ENCODE data around the gene ADCY2.

ADCY2 gene

DNA sequence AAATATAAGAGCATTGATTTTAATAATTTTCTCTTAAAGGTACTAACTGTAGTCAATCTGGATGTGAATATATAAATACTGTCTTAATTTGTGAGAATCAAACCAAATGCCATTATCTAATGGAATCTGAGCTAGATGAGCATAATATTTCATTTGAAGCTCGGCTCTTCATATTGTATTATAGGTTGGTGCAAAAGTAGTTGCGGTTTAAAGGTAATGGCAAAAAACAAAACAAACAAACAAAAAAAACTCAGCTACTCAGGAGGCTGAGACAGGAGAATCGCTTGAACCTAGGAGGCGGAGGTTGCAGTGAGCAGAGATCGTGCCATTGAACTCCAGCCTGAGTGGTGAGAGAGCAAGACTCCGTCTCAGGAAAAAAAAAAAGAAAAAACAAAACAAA, 358.6 kb downstream of the ADCY2 start:
- no peak for DNase-seq

- no peak for DNase-seq
Observed at GRCh38 chr5:7754997-7755596, 359.2 kb downstream of the ADCY2 start.

GRCh38 chr5:7755958-7756357, 360.0 kb downstream of the ADCY2 start:
- no peak for DNase-seq

DNA sequence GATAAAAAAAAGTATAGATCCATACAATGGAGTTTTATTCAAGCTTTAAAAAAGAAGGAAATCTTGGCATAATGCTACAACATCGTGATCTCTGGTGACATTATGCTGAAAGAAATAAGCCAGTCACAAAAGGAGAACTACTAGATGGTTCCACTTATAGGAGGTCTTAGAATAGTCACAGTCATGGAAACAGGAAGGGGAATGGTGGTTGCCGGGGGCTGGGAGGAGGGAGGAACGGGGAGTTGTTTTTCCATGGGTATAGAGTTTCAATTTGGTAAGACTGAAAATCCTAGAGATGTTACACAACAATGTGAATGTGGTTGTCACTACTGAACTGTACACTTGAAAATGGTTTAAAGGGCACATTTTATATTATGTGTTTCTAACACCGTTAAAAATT, 360.5 kb downstream of the ADCY2 start:
- DNase-seq = no peak

DNA sequence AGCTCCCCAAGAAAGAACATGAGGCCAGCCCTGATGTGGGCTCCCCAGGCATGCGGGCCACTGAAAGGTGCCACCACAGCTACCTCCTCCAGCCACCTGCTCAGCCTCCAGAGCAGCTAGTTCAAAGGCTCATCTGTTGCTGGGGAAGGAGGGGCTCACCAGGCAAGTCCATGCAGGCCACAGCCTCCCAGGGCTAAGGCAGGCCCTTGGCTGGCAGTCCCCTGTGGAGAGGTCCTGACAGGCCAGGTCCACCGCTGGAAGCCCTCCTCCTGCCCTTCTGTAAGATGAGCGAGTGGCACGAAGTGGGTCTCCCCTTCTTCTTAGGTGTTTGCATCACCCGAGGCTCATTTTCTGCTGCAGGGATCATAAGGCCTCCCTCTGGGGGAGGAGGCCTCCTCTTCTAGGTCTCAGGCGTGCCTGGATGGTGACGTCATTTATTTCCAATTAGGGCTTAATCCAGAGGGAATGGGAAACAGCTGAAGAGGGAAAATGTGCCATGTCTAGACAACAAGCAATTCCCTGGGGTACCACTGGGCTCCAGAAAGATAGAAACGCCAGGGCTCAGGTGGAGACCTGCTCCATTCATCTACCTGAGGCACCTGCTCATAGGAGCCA, 363.4 kb downstream of the ADCY2 start:
- no peak for DNase-seq

DNA sequence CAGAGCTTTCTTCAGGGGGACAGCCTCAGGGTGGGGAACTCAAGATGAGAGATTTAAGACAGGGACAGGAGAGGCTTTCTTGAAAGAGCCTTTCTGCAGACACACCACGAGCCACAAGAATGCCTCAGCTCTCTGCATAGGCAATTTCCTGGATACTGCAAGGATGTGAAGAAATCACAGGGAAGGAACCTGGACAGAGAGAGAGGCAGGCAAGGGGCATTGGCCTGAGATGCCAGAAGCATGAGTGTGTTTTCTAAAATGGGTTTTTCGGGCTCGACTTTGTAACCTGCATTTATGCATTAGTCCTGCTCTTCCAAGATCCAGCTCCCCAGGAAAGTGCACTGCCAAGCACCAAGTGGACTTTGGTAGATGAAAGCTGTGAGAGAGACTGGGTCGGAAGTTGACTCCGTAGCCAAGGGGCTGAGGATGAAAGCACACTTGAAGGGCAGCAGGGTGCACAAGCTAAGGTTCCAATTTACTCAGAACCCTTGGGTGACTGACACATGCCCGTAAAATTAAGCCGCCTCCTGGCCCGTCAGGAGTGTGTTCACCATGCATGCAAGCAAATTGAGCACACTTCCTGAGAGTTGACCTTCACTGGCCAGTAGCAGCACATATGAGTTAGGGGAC, 364.1 kb downstream of the ADCY2 start:
- no peak for DNase-seq

DNA sequence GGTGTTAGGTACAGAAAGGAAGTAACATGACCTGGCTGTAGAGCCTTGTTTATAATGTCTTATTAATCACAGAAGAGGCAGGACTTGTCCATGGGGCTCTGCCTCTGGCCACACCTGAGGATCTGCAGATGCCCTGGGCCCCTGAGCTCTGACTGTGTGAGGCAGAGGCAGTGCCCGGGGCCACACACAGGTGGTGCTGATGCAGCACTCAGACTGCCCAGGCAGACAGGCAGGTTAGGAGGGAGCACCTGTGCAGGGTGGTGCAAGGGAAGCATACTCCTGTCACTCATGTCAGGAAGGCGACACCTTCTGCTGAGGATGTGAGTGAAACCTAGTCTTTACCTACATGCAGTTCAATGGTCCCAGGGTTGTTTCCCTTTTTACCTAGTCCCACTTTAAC, 366.3 kb downstream of the ADCY2 start:
- no peak for DNase-seq

- no peak for DNase-seq
Observed at GRCh38 chr5:7763621-7764072, 367.7 kb downstream of the ADCY2 start.

DNA sequence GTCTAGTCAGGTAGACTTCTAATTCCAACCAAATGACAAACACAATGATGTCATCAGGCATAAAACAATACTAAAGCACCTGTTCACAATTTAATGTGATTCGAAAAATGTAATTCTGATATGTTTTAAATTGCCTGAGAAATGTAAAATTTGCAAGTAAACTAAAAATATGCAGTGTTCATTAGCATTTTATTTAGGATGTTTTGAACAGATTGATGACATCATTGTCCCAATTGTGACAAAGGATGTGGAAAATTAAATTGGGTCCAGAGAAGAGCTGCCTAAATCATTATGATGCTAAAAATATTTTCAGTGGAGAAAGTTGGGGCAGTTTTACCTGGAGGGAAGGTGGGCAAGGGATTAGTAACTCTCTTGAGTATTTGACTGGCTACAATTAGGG, 368.5 kb downstream of the ADCY2 start:
- no peak for DNase-seq

DNA sequence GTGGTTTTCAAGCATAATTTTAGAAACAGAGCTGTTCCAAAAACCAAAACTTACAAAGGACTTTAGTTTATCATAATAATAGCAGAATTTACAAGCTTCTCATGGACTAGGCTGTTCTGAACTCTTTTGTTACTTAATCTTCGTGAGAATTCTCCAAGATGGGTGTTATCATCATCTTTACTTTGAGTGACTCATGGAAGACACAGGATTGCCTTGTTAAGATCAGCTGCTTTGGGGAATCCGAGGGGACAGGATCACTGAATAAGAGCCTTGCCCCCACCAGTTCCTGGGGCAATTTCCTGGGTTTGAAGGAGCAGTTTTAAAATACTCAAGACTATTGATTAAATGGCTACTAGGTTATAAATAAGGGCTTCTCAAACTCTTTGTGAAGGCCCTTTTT, 374.5 kb downstream of the ADCY2 start:
- no peak for DNase-seq

DNA sequence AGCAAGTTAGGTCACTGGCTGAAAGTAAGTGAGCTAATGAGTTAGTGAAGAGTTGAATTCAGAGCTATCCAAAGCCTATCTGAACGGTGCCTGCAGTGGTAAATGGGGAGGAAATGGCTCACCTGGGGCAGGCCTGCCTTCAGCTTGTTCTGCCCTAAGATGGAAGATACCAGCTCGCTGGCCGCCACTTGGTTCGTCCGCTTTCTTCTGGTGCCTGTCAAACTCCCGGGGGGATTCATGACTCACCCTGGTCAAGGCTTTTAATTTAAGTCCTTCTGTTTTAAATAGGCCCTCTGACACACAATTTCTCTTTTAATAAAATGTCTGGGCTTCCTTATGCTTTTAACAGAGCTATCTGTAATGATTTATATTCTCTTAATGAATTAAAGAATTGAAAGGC, 376.2 kb downstream of the ADCY2 start:
- no peak for DNase-seq

GRCh38 chr5:7773178-7773577, 377.2 kb downstream of the ADCY2 start:
- DNase-seq = no peak

GRCh38 chr5:7776442-7776841, 380.5 kb downstream of the ADCY2 start:
- no peak for DNase-seq

GRCh38 chr5:7779019-7780005, 383.4 kb downstream of the ADCY2 start:
- no peak for DNase-seq

GRCh38 chr5:7781899-7782298, 386.0 kb downstream of the ADCY2 start:
- DNase-seq = no peak

DNA sequence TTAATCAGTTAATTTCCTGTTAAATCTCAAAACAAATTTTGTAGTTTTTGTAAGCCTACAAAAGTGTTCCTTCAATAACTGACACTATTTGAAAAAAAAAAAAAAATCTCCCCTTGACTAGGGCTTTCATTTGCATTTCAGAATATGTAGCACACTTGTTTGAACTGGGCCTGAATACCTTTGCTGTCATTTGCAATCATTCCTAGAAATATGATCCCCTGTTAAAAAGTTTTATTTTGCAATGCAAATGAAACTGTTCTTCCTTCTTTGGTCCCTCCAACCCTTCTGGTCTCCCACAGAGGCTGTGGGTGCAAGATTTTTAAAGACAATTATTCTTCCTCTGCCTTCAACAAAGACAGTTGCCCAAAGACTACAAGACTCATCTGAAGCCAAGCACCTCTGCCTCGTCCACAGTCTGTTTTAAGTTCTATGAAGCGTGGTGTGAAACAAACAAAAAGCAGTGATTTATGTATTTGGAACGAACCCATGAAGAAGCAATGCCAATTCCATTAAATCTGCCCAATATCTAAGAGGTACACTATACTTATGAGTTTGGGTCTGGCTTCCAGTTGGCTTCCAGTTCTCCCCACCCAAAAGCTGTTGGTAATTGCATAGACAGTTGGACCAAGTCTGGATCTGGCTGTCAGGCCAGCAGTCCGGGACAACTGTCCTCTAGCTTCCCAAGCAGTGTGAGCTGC, 388.9 kb downstream of the ADCY2 start:
- DNase-seq = no peak

GRCh38 chr5:7787770-7788169, 391.8 kb downstream of the ADCY2 start:
- no peak for DNase-seq

GRCh38 chr5:7789567-7789966, 393.6 kb downstream of the ADCY2 start:
- DNase-seq = no peak

GRCh38 chr5:7793895-7794294, 398.0 kb downstream of the ADCY2 start:
- no peak for DNase-seq

DNA sequence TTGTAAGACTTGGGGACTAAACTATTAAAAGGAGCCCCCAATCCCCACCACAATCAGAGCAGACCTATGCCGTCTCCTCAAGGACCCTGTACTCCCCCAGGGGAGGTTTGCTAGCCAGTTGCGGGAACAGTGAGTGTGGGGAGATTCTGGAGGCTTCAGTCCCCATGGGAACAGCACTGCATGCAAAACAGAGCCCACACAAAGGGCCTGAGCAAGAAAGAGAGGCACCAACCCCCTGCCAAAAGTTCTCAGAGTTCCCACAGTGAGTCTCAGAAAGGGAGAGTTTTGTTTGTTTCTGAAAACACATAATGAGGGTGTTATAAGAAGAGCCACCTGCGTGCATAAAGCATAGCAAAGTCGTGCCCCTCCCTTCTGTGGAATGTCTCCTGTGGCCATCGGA, 398.4 kb downstream of the ADCY2 start:
- no peak for DNase-seq

GRCh38 chr5:7794823-7795222, 398.9 kb downstream of the ADCY2 start:
- no peak for DNase-seq

GRCh38 chr5:7795306-7795705, 399.4 kb downstream of the ADCY2 start:
- no peak for DNase-seq
